Measurements from ENCODE around the gene SENP2. TPM values are rescaled to one million over a fixed set of nuclear protein-coding genes. Genes with fewer than 3 reads are reported as not detected.
"Not testable (repeated sequence)": the region's sequence is repeated elsewhere in the genome, so short reads cannot be mapped to it uniquely, and the experiment has no call there.

Gene SENP2
- total RNA-seq, 2 experiments from 2014 or later, result 31.4 to 32.4 TPM

GRCh38 chr3:185613016-185613415 is 26.9 kb downstream of the SENP2 start:
- no peak overlapping the region for H3K4me3 Mint-ChIP-seq
- POLR2A ChIA-PET, result interaction anchor here (1.5 kb wide), 1 partner anchor 26 kb away, joined by 9 read pairs; the partner anchor contains the start of gene SENP2
- no peak overlapping the region for H3K27ac Mint-ChIP-seq

GRCh38 chr3:185623939-185624665 is 38.0 kb downstream of the SENP2 start:
- DNase-seq, result no peak
- POLR2A ChIA-PET, result interaction anchor here (0.6 kb wide), 1 partner anchor 181 kb away, joined by 3 read pairs; no protein-coding TSS in a partner anchor
- ATAC-seq (ENCODE audit: low read depth), result no peak
- peaks cover 18% of the 10 kb centered on the region for H3K36me3 Mint-ChIP-seq
- H3K4me3 Mint-ChIP-seq, result no peak overlapping the region
- peaks cover 8% of the 10 kb centered on the region for H3K4me1 Mint-ChIP-seq
- no peaks in the 10 kb centered on the region for H3K27me3 Mint-ChIP-seq
- no peaks in the 10 kb centered on the region for H3K9me3 Mint-ChIP-seq
- no peak overlapping the region for H3K27ac Mint-ChIP-seq

More at GRCh38 chr3:185613016-185613415, 26.9 kb downstream of the SENP2 start:
- H3K9me3 Mint-ChIP-seq, result no peaks in the 10 kb centered on the region
- DNase-seq (no peak), ATAC-seq (ENCODE audit: low read depth) (no peak)
- H3K36me3 Mint-ChIP-seq, result peaks cover 11% of the 10 kb centered on the region
- H3K4me1 Mint-ChIP-seq, result no peaks in the 10 kb centered on the region
- H3K27me3 Mint-ChIP-seq, result no peaks in the 10 kb centered on the region

GRCh38 chr3:185625784-185626183 is 39.7 kb downstream of the SENP2 start:
- peak overlapping the region; percentile 45 for H3K4me3 Mint-ChIP-seq

GRCh38 chr3:185629554-185630181 is 43.6 kb downstream of the SENP2 start:
- H3K9me3 Mint-ChIP-seq, result no peaks in the 10 kb centered on the region
- peaks cover 12% of the 10 kb centered on the region for H3K4me1 Mint-ChIP-seq
- peaks cover 15% of the 10 kb centered on the region for H3K36me3 Mint-ChIP-seq
- POLR2A ChIA-PET, result no interaction called here
- no peak overlapping the region for H3K27ac Mint-ChIP-seq
- no peaks in the 10 kb centered on the region for H3K27me3 Mint-ChIP-seq
- ATAC-seq (ENCODE audit: low read depth) (no peak), DNase-seq (no peak)
- H3K4me3 Mint-ChIP-seq, result no peak overlapping the region

More at GRCh38 chr3:185625784-185626183, 39.7 kb downstream of the SENP2 start:
- ATAC-seq (ENCODE audit: low read depth) (peak; percentile 93), DNase-seq (no peak)
- no peaks in the 10 kb centered on the region for H3K9me3 Mint-ChIP-seq
- H3K4me1 Mint-ChIP-seq, result peaks cover 8% of the 10 kb centered on the region
- H3K27me3 Mint-ChIP-seq, result no peaks in the 10 kb centered on the region
- peaks cover 16% of the 10 kb centered on the region for H3K36me3 Mint-ChIP-seq
- peak overlapping the region; percentile 78 for H3K27ac Mint-ChIP-seq
- POLR2A ChIA-PET, result interaction anchor here (1.4 kb wide), 1 partner anchor 40 kb away, joined by 4 read pairs; the partner anchor contains the start of gene SENP2

- Mint-ChIP-seq H3K4me1 (peaks cover 12% of the 10 kb centered on the region), H3K4me3 (no peak overlapping the region), H3K36me3 (peaks cover 12% of the 10 kb centered on the region), H3K27ac (no peak overlapping the region), H3K27me3 (no peaks in the 10 kb centered on the region), H3K9me3 (no peaks in the 10 kb centered on the region)
- no peak for ATAC-seq (ENCODE audit: low read depth)
- DNase-seq, result no peak
- POLR2A ChIA-PET, result no interaction called here
Observed at GRCh38 chr3:185630182-185630622, 44.1 kb downstream of the SENP2 start.

GRCh38 chr3:185631108-185631507 is 45.0 kb downstream of the SENP2 start:
- Mint-ChIP-seq H3K9me3 (no peaks in the 10 kb centered on the region), H3K4me3 (no peak overlapping the region), H3K27me3 (no peaks in the 10 kb centered on the region), H3K27ac (no peak overlapping the region), H3K4me1 (peaks cover 5% of the 10 kb centered on the region), H3K36me3 (peaks cover 6% of the 10 kb centered on the region)
- POLR2A ChIA-PET, result no interaction called here
- ATAC-seq (ENCODE audit: low read depth) (no peak), DNase-seq (no peak)

GRCh38 chr3:185631508-185632206 is 45.6 kb downstream of the SENP2 start:
- Mint-ChIP-seq H3K36me3 (peaks cover 5% of the 10 kb centered on the region), H3K27me3 (no peaks in the 10 kb centered on the region), H3K4me1 (peaks cover 4% of the 10 kb centered on the region), H3K9me3 (no peaks in the 10 kb centered on the region), H3K27ac (no peak overlapping the region), H3K4me3 (no peak overlapping the region)
- no peak for DNase-seq
- POLR2A ChIA-PET, result interaction anchor here (0.6 kb wide), 1 partner anchor 11 kb away, joined by 6 read pairs; no protein-coding TSS in a partner anchor
- ATAC-seq (ENCODE audit: low read depth), result no peak

- Mint-ChIP-seq H3K4me1 (peaks cover 4% of the 10 kb centered on the region), H3K9me3 (no peaks in the 10 kb centered on the region), H3K4me3 (no peak overlapping the region), H3K36me3 (peaks cover 5% of the 10 kb centered on the region), H3K27me3 (no peaks in the 10 kb centered on the region), H3K27ac (no peak overlapping the region)
- ATAC-seq (ENCODE audit: low read depth) (no peak), DNase-seq (no peak)
- POLR2A ChIA-PET, result no interaction called here
Observed at GRCh38 chr3:185632996-185633395, 46.9 kb downstream of the SENP2 start.

- ATAC-seq (ENCODE audit: low read depth) (no peak), DNase-seq (no peak)
- H3K36me3 Mint-ChIP-seq, result peaks cover 2% of the 10 kb centered on the region
- no peak overlapping the region for H3K27ac Mint-ChIP-seq
- no peaks in the 10 kb centered on the region for H3K27me3 Mint-ChIP-seq
- no peaks in the 10 kb centered on the region for H3K9me3 Mint-ChIP-seq
- POLR2A ChIA-PET, result no interaction called here
- peaks cover 4% of the 10 kb centered on the region for H3K4me1 Mint-ChIP-seq
- no peak overlapping the region for H3K4me3 Mint-ChIP-seq
Observed at GRCh38 chr3:185637388-185637787, 51.3 kb downstream of the SENP2 start.

- H3K27me3 Mint-ChIP-seq; POLR2A ChIA-PET; H3K4me1 Mint-ChIP-seq; DNase-seq; H3K4me3 Mint-ChIP-seq; H3K36me3 Mint-ChIP-seq; H3K9me3 Mint-ChIP-seq; H3K27ac Mint-ChIP-seq; ATAC-seq (ENCODE audit: low read depth): not testable (repeated sequence)
Observed at GRCh38 chr3:185638651-185639050, 52.6 kb downstream of the SENP2 start.

- H3K9me3 Mint-ChIP-seq, result no peaks in the 10 kb centered on the region
- POLR2A ChIA-PET, result no interaction called here
- H3K4me3 Mint-ChIP-seq, result no peak overlapping the region
- DNase-seq (no peak), ATAC-seq (ENCODE audit: low read depth) (no peak)
- H3K27me3 Mint-ChIP-seq, result no peaks in the 10 kb centered on the region
- no peaks in the 10 kb centered on the region for H3K36me3 Mint-ChIP-seq
- no peaks in the 10 kb centered on the region for H3K4me1 Mint-ChIP-seq
- no peak overlapping the region for H3K27ac Mint-ChIP-seq
Observed at GRCh38 chr3:185639632-185640206, 53.6 kb downstream of the SENP2 start.

- ATAC-seq (ENCODE audit: low read depth), result no peak
- H3K27me3 Mint-ChIP-seq, result no peaks in the 10 kb centered on the region
- no peaks in the 10 kb centered on the region for H3K36me3 Mint-ChIP-seq
- no peak overlapping the region for H3K4me3 Mint-ChIP-seq
- POLR2A ChIA-PET, result no interaction called here
- H3K27ac Mint-ChIP-seq, result no peak overlapping the region
- no peaks in the 10 kb centered on the region for H3K9me3 Mint-ChIP-seq
- DNase-seq, result no peak
- no peaks in the 10 kb centered on the region for H3K4me1 Mint-ChIP-seq
Observed at GRCh38 chr3:185640308-185640707, 54.2 kb downstream of the SENP2 start.

- H3K4me1 Mint-ChIP-seq; H3K36me3 Mint-ChIP-seq; H3K4me3 Mint-ChIP-seq; H3K27ac Mint-ChIP-seq; H3K9me3 Mint-ChIP-seq; H3K27me3 Mint-ChIP-seq; DNase-seq; ATAC-seq (ENCODE audit: low read depth); POLR2A ChIA-PET: not testable (repeated sequence)
Observed at GRCh38 chr3:185645191-185645590, 59.1 kb downstream of the SENP2 start.

Data from activated naive CD8-positive, alpha-beta T cell treated with anti-CD3 and anti-CD28 coated beads, Interleukin-2, amount 10 ng/mL, durations not matched to agents 7 days and 5 days (primary cell).